Keratinocyte (primary cell): ENCODE data around the gene ABCB11. TPM values are rescaled to one million over a fixed set of nuclear protein-coding genes. Genes with fewer than 3 reads are reported as not detected.

Source experiments
- DNase-seq: peaks from one replicate; pipeline ENCODE4 v3.0.0-alpha.2; 2011; ENCODE audit warnings: low read depth, missing footprints, low spot score
- FAIRE-seq: peaks from 2 replicates; lab custom pipeline; 2011; peaks lifted over from hg19 to GRCh38; lab: Jason Lieb, UNC
- H2AFZ ChIP-seq: 2 replicates; pipeline ENCODE4 v1.6.0; 2012; ENCODE audit warnings: low read length, control low read depth, inconsistent platforms; ENCODE audit not compliant: control insufficient read depth
- H3K27ac ChIP-seq: 2 replicates; pipeline ENCODE4 v1.5.1; 2011; ENCODE audit warnings: low read length; ENCODE audit not compliant: control insufficient read depth, insufficient read depth
- H3K27me3 ChIP-seq: 3 replicates; pipeline ENCODE4 v1.6.0; 2011; ENCODE audit warnings: low read length; ENCODE audit not compliant: control insufficient read depth, insufficient read depth; ENCODE audit errors: extremely low read depth
- H3K36me3 ChIP-seq, 2 experiments: 2 replicates in 1 of 2; 3 replicates in 1 of 2; pipeline ENCODE4 v1.5.1; 2011; ENCODE audit warnings: low read length in 2 of 2, mild to moderate bottlenecking in 1 of 2; ENCODE audit not compliant: control insufficient read depth in 2 of 2, insufficient read depth in 2 of 2; ENCODE audit errors: extremely low read depth in 1 of 2
- H3K4me1 ChIP-seq: 3 replicates; pipeline ENCODE4 v1.5.1; 2011; ENCODE audit warnings: low read length; ENCODE audit not compliant: control insufficient read depth, insufficient read depth; ENCODE audit errors: extremely low read depth
- H3K4me2 ChIP-seq: 3 replicates; pipeline ENCODE4 v1.6.0; 2011; ENCODE audit warnings: low read depth, low read length; ENCODE audit not compliant: control insufficient read depth, insufficient read depth; ENCODE audit errors: extremely low read depth
- H3K4me3 ChIP-seq, 3 experiments: fragments of 200-600 bp in 1 of 3; sonication (generic) in 1 of 3; 2 replicates in 2 of 3; 3 replicates in 1 of 3; pipeline ENCODE4 v1.5.1; 2011 to 2016; ENCODE audit warnings: low read length in 3 of 3, mild to moderate bottlenecking in 3 of 3, control low read depth in 2 of 3, inconsistent platforms in 1 of 3, low read depth in 1 of 3, mixed read lengths in 1 of 3, mixed run types in 1 of 3, moderate library complexity in 1 of 3; ENCODE audit not compliant: control insufficient read depth in 2 of 3, insufficient read depth in 2 of 3; ENCODE audit errors: extremely low read depth in 1 of 3
- H3K79me2 ChIP-seq: 2 replicates; pipeline ENCODE4 v1.6.0; 2012; ENCODE audit warnings: low read length; ENCODE audit not compliant: control insufficient read depth, insufficient read depth
- H3K9ac ChIP-seq: 3 replicates; pipeline ENCODE4 v1.6.0; 2011; ENCODE audit warnings: low read length; ENCODE audit not compliant: control insufficient read depth, insufficient read depth; ENCODE audit errors: extremely low read depth
- H3K9me1 ChIP-seq: 3 replicates; pipeline ENCODE4 v1.6.0; 2011; ENCODE audit warnings: low read length; ENCODE audit not compliant: control insufficient read depth, insufficient read depth; ENCODE audit errors: extremely low read depth
- H3K9me3 ChIP-seq: 2 replicates; pipeline ENCODE4 v1.5.1; 2012; ENCODE audit warnings: low read depth, low read length; ENCODE audit not compliant: control insufficient read depth
- H4K20me1 ChIP-seq: 3 replicates; pipeline ENCODE4 v1.6.0; 2011; ENCODE audit warnings: low read length; ENCODE audit not compliant: control insufficient read depth, insufficient read depth; ENCODE audit errors: extremely low read depth
- CTCF ChIP-seq, 3 experiments: IDR thresholded peaks in 1 of 3; conservative IDR thresholded peaks in 1 of 3; optimal IDR thresholded peaks in 1 of 3; 2 replicates in 2 of 3; 3 replicates in 1 of 3; pipeline versions ENCODE3 to v1.5.1; 2011; ENCODE audit warnings: low read length in 3 of 3, mild to moderate bottlenecking in 3 of 3, moderate library complexity in 2 of 3, control low read depth in 1 of 3, inconsistent platforms in 1 of 3; ENCODE audit not compliant: insufficient read depth in 2 of 3; ENCODE audit errors: extremely low read depth in 1 of 3
- EZH2 ChIP-seq: IDR thresholded peaks from one replicate; pipeline ENCODE4 v1.6.1; 2012; ENCODE audit warnings: inconsistent platforms, mild to moderate bottlenecking, low read length, moderate library complexity
- dilution Hi-C: fragments of 300-500 bp; cut with MboI; formaldehyde crosslinking; loops from one replicate; pipeline ENCODE4 v1.7.0; 2020; ENCODE audit warnings: low sequenced_read_pairs; ENCODE audit not compliant: extremely low pct_ligation_motif_present
- polyA plus RNA-seq, 5 experiments: library from polyadenylated mRNA; depleted of rRNA in 3 of 5; stranded (reverse) in 3 of 5; stranded (forward) in 1 of 5; unstranded in 1 of 5; fragments of >200 nt; gene quantifications; 1 replicate in 1 of 5; 2 replicates in 3 of 5; 3 replicates in 1 of 5; pipeline versions ENCODE4 v1.2.1 to v1.2.3, GENCODE V29; 2011 to 2012; ENCODE audit warnings: missing spikeins in 2 of 5, low read depth in 1 of 5, low replicate concordance in 1 of 5

ABCB11 gene
- polyA plus RNA-seq, 1 donor (not counting 4 experiments of a cell fraction or from before 2014, with no cell fraction given) = 0.03 TPM

- DNase-seq (no peak), FAIRE-seq (no peak)
- Histone ChIP-seq H3K27ac (no peak overlapping the region), H3K27me3 (peaks cover 19% of the 10 kb centered on the region), H3K9me1 (no peaks in the 10 kb centered on the region), H3K9ac (no peak overlapping the region), H3K79me2 (no peaks in the 10 kb centered on the region), H3K9me3 (no peaks in the 10 kb centered on the region), H3K36me3 (no peaks in the 10 kb centered on the region), H3K4me2 (no peak overlapping the region), H3K4me1 (no peaks in the 10 kb centered on the region), H3K4me3 (no peak overlapping the region), H4K20me1 (no peaks in the 10 kb centered on the region), H2AFZ (no peak overlapping the region)
- TF ChIP-seq EZH2 = no peak
- TF ChIP-seq CTCF (optimal IDR thresholded peaks at IDR 0.05 in 1 of 3, IDR thresholded peaks at IDR 0.05 in 1 of 3, conservative IDR thresholded peaks at IDR 0.05 in 1 of 3; ENCODE audit: extremely low read depth in 1 of 3, insufficient read depth in 2 of 3, low read length in 3 of 3) = no peak
- dilution Hi-C loops = no loop called here
These were observed 117.6 kb downstream of the ABCB11 start for GRCh38 chr2:168913495-168913894.

GRCh38 chr2:168912901-168913369 is 118.2 kb downstream of the ABCB11 start:
- Histone ChIP-seq H3K9ac (no peak overlapping the region), H3K36me3 (no peaks in the 10 kb centered on the region), H4K20me1 (no peaks in the 10 kb centered on the region), H3K4me2 (peak overlapping the region; percentile 80), H3K4me3 (peak overlapping the region in 2 of 3 experiments; percentile 45 to 48), H2AFZ (peak overlapping the region; percentile 45), H3K9me1 (no peaks in the 10 kb centered on the region), H3K4me1 (no peaks in the 10 kb centered on the region), H3K9me3 (no peaks in the 10 kb centered on the region), H3K27ac (no peak overlapping the region), H3K27me3 (peaks cover 20% of the 10 kb centered on the region), H3K79me2 (no peaks in the 10 kb centered on the region)
- dilution Hi-C loops = no loop called here
- DNase-seq (no peak), FAIRE-seq (no peak)
- no peak for TF ChIP-seq EZH2
- TF ChIP-seq CTCF (optimal IDR thresholded peaks at IDR 0.05 in 1 of 3, IDR thresholded peaks at IDR 0.05 in 1 of 3, conservative IDR thresholded peaks at IDR 0.05 in 1 of 3; ENCODE audit: extremely low read depth in 1 of 3, insufficient read depth in 2 of 3, low read length in 3 of 3) = no peak
